Measurements from ENCODE around the gene EEA1.

The EEA1 gene

DNA sequence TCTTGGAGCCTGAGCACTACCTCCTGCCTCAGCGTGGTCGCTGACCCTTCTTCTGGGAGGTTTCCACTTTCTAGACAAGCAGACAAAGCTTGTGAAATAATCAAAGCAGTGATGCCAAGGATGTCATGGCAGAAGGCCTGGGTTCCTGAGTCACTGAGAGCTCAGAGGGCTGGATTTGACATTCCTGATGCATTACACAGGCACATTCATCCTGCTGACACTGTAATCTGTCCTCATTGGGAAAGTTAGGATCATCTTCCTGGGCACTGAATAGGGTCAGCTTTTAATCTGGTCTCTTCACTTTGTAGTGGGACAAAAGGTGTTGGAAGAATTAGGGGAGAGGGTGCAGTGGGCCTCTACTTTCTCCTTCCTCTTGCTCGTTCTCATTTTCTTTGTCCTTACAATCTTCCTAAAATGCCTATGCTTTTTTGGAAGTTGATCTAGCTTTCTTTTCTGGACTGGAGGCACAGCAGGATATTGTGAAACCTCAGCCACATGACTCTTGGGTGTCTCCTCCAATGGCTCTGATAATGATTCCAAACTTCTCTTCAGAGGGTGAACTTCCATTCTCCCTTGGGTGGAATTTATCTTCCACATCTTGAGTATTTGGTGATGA lies 29.6 kb downstream of the EEA1 start:
- Mint-ChIP-seq H3K27ac (no peak overlapping the region), H3K36me3 (ENCODE audit: insufficient read depth) (peaks cover 3% of the 10 kb centered on the region), H3K4me1 (ENCODE audit: low read depth in 2 of 2) (peaks cover 5 to 13% of the 10 kb centered on the region in 2 donors), H3K9me3 (no peaks in the 10 kb centered on the region), H3K4me3 (no peak overlapping the region), H3K27me3 (no peaks in the 10 kb centered on the region)
- DNase-seq (no peak), ATAC-seq (replicated peaks) (no peak)

DNA sequence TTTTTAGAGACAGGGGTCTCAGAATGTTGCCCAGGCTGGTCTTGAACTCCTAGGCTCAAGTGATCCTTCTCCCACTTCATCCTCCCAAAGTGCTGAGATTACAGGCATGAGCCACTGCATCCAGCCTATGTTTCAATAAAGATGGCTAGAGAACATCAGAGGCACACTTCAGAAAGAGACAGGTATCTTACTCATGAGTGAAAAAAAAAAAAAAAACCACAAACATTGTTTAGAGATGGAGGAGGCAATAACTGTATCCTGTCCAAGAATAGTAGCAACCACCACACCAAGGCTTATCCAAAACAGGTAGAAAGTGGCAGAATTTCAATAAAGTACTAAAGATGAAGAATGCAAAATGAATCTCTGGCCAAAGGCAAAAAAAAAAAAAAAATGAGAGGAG lies 30.3 kb downstream of the EEA1 start:
- Mint-ChIP-seq H3K27me3 (no peaks in the 10 kb centered on the region), H3K27ac (no peak overlapping the region), H3K4me1 (ENCODE audit: low read depth in 2 of 2) (peaks cover 4 to 13% of the 10 kb centered on the region in 2 donors), H3K4me3 (no peak overlapping the region), H3K36me3 (ENCODE audit: insufficient read depth) (peaks cover 3% of the 10 kb centered on the region), H3K9me3 (no peaks in the 10 kb centered on the region)
- DNase-seq (no peak), ATAC-seq (replicated peaks) (no peak)

DNA sequence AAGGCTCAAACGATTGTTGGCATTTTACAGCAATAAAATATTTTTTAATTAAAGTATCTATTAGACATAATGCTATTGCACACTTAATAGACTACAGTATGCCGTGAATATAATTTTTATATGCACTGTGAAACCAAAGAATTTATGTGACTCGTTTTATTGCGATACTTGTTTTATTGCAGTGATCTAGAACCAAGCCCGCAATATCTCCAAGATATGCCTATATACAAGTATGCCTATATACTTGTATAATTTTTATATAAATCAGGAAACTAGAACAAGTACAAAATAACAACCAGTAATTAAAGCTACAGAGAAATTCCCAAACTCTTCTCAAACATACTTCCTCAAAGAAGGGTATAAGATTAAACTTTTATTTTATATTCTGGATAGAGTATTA lies 31.3 kb downstream of the EEA1 start:
- Mint-ChIP-seq H3K9me3 (no peaks in the 10 kb centered on the region), H3K27me3 (no peaks in the 10 kb centered on the region), H3K4me1 (ENCODE audit: low read depth in 2 of 2) (peaks cover 6 to 17% of the 10 kb centered on the region in 2 donors), H3K27ac (no peak overlapping the region), H3K36me3 (ENCODE audit: insufficient read depth) (peaks cover 3% of the 10 kb centered on the region), H3K4me3 (no peak overlapping the region)
- DNase-seq (no peak), ATAC-seq (replicated peaks) (no peak)

DNA sequence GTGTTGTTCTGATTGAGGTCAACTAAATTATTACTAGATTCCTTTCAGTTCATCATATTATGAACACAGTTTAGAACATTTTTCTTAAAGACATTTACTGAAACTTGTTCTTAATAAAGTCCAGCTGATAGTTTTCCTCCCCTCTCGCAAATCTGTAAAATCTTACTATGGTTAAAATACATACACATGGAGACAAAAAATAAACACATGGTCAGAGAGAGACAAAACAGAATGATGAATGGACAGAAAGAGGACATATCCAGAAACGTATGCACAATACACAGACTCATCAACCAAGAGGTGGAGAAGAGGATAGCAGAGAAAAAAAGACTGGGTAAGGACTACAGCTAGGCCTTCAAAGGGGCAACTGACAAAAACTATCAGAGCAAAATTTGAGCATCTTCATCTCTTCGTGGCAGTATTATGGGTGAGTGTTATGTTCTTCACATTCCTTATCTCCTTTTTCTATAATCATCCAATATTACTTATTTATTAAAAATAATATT lies 38.4 kb downstream of the EEA1 start:
- Mint-ChIP-seq H3K9me3 (no peaks in the 10 kb centered on the region), H3K27me3 (no peaks in the 10 kb centered on the region), H3K27ac (no peak overlapping the region), H3K4me3 (no peak overlapping the region), H3K4me1 (ENCODE audit: low read depth in 2 of 2) (peaks cover 7 to 25% of the 10 kb centered on the region in 2 donors), H3K36me3 (ENCODE audit: insufficient read depth) (peaks cover 20% of the 10 kb centered on the region)
- ATAC-seq (replicated peaks) (no peak), DNase-seq (no peak)

DNA sequence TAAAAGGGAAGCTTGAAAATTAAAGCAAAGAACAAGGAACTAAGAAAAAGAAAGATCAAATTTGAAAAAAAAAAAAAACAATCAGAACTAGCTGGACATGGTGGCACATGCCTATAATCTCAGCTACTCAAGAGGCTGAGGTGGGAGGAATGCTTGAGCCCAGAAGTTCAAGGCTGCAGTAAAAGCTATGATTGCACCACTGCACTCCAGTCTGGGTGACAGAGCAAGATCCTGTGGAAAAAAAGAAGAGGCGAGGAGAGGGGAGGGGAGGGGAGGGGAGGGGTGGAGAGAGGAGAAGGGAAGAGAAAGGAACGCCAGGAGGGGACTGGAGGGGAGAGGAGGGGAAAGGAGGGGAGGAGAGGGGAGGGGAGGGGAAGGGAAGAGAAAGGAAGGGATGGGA lies 43.0 kb downstream of the EEA1 start:
- Mint-ChIP-seq H3K4me1 (ENCODE audit: low read depth in 2 of 2) (peaks cover 0 to 4% of the 10 kb centered on the region in 2 donors), H3K9me3 (no peaks in the 10 kb centered on the region), H3K36me3 (ENCODE audit: insufficient read depth) (peaks cover 25% of the 10 kb centered on the region), H3K27ac (no peak overlapping the region), H3K27me3 (no peaks in the 10 kb centered on the region), H3K4me3 (no peak overlapping the region)
- no peak for ATAC-seq (replicated peaks)
- no peak for DNase-seq

DNA sequence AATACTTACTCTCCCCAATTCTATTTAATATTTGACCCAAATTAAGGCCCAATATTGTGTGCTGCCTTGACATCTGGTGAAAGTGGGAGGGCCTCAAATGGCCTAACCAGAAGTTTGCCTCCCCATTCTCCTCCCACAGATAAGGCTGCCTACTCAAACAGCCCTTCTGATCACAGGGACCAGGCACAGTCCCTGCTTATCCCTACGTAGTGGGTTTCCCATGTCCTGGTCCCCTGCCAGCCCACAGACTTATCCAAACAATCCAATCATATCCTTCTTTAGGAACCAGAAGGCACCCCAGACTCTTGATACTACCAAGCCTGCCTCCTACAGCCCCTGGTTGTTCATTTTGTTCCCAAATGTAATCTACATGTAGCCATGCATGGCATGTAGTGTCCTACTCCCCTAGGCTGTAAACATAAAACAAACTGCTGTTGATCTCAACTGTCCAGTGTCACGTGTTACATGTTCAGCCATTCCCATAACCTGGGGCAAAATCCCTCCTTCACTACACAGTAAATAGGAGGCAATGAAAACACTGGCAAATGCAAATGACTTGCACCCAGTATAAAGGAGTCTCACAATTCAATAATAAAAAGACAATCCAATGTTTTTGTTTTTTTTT lies 49.3 kb downstream of the EEA1 start:
- no peak for ATAC-seq (replicated peaks)
- peaks cover 8% of the 10 kb centered on the region for H3K36me3 Mint-ChIP-seq (ENCODE audit: insufficient read depth)
- H3K27ac Mint-ChIP-seq = peak overlapping the region in 1 of 2 donors; percentile 54

DNA sequence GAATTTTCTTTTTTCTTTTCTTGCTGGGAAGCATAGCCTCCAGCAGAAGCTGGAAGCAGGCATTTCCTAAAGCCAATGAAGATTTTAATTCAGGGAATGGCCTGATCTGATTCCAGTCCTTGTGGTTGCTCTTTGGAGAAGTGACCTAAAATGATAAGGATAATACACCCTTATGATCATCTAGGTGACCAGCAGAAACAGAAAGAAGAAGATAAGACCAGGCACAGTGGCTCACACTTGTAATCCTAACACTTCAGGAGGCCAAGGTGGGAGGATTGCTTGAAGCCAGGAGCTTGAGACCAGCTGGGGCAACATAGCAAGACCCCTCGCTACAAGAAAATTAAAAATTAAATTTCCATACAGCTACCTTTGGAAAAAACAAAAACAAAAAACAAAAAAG lies 51.2 kb downstream of the EEA1 start:
- no peaks in the 10 kb centered on the region for H3K9me3 Mint-ChIP-seq
- H3K4me1 Mint-ChIP-seq (ENCODE audit: low read depth in 2 of 2) = peaks cover 5 to 9% of the 10 kb centered on the region in 2 donors
- ATAC-seq (replicated peaks) (no peak), DNase-seq (no peak)
- no peak overlapping the region for H3K27ac Mint-ChIP-seq
- no peaks in the 10 kb centered on the region for H3K27me3 Mint-ChIP-seq
- peaks cover 3% of the 10 kb centered on the region for H3K36me3 Mint-ChIP-seq (ENCODE audit: insufficient read depth)
- H3K4me3 Mint-ChIP-seq = no peak overlapping the region

More for the DNA sequence above, 49.3 kb downstream of the EEA1 start:
- Mint-ChIP-seq H3K9me3 (no peaks in the 10 kb centered on the region), H3K4me3 (no peak overlapping the region), H3K27me3 (no peaks in the 10 kb centered on the region), H3K4me1 (ENCODE audit: low read depth in 2 of 2) (peaks cover 5 to 9% of the 10 kb centered on the region in 2 donors)
- no peak for DNase-seq

DNA sequence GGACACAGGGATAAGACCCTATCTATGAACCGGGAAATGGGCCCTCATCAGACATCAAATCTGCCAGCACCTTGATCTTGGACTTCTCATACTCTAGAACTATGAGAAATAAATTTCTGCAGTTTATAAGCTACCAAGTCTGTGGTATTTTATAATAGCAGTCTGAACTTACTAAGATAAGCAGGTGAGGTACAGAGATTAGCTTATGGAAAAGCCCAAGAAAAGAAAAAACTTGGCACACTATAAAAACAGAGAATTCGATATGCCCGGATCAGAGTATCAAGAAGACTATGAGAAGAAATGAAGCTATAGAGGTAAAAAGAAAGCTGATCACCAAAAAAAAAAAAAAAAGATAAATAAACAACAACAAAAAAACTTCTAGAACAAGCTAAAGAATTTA lies 52.6 kb downstream of the EEA1 start:
- Mint-ChIP-seq H3K9me3 (no peaks in the 10 kb centered on the region), H3K4me1 (ENCODE audit: low read depth in 2 of 2) (peaks cover 5 to 9% of the 10 kb centered on the region in 2 donors), H3K27ac (no peak overlapping the region), H3K27me3 (no peaks in the 10 kb centered on the region), H3K36me3 (ENCODE audit: insufficient read depth) (peaks cover 3% of the 10 kb centered on the region), H3K4me3 (no peak overlapping the region)
- ATAC-seq (replicated peaks) (no peak), DNase-seq (no peak)

DNA sequence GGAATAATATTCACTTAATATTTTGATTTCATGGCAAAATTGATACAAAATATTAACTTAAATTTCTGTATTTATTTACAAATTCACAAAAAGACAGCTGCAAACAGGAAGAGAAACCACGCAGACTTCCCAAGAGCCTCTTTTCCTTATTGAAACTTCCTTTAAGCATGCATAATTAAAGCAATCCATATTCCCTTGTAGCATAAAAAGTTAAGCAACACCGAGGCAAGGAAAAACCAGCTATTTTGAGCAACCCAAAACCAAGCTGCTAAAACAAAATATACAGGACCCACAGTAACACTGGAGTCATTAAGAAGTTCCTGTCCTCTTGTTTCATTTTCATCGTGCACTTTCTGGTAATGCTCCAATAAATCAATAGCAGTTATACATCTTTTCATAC lies 58.0 kb downstream of the EEA1 start:
- Mint-ChIP-seq H3K4me3 (no peak overlapping the region), H3K36me3 (ENCODE audit: insufficient read depth) (no peaks in the 10 kb centered on the region), H3K9me3 (no peaks in the 10 kb centered on the region), H3K27me3 (no peaks in the 10 kb centered on the region), H3K4me1 (ENCODE audit: low read depth in 2 of 2) (peaks cover 1 to 3% of the 10 kb centered on the region in 2 donors), H3K27ac (no peak overlapping the region)
- no peak for DNase-seq
- no peak for ATAC-seq (replicated peaks)

DNA sequence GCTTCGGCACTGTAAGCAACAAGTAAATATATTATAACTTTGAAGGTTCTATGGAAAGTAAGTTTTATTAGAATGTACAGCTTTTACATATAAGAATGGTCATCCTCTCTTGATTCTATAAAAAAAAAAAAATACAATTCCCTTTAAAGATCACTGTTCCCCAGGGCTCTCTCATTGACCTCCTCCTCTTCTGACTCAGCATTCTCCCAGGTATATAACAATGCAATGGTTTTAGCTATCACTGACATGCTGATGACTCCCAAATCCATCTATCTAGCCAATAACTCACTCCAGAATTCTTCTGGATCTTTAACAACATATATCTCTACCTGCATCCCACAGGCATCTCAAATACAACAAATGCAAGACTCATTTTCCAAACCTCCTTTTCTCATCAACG lies 62.7 kb downstream of the EEA1 start:
- no peak overlapping the region for H3K27ac Mint-ChIP-seq
- DNase-seq (no peak), ATAC-seq (replicated peaks) (no peak)
- no peaks in the 10 kb centered on the region for H3K9me3 Mint-ChIP-seq
- H3K4me1 Mint-ChIP-seq (ENCODE audit: low read depth in 2 of 2) = peaks cover 0 to 2% of the 10 kb centered on the region in 2 donors
- H3K27me3 Mint-ChIP-seq = no peaks in the 10 kb centered on the region
- peaks cover 3% of the 10 kb centered on the region for H3K36me3 Mint-ChIP-seq (ENCODE audit: insufficient read depth)
- H3K4me3 Mint-ChIP-seq = no peak overlapping the region

DNA sequence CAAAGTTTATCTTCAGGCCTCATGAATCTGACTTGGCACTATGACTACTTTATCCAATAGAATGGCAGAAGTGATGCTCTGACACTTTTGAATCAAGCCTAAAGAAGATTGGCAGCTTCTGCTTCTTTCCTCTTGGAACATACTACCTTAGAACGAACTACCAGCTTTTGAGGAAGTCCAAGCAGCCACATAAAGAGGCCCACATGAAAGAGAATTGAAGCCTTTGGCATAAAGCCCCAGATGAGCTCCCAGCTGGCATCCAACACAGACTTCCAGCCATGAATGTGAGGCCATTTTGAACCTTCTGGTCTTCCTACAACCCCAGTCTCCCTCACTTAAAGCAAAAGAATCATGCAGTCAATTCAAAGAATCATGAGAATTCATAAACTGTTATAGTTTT lies 65.8 kb downstream of the EEA1 start:
- DNase-seq (no peak), ATAC-seq (replicated peaks) (no peak)
- no peak overlapping the region for H3K4me3 Mint-ChIP-seq
- peaks cover 3% of the 10 kb centered on the region for H3K36me3 Mint-ChIP-seq (ENCODE audit: insufficient read depth)
- no peaks in the 10 kb centered on the region for H3K9me3 Mint-ChIP-seq
- peaks cover 0 to 2% of the 10 kb centered on the region in 2 donors for H3K4me1 Mint-ChIP-seq (ENCODE audit: low read depth in 2 of 2)
- no peak overlapping the region for H3K27ac Mint-ChIP-seq
- no peaks in the 10 kb centered on the region for H3K27me3 Mint-ChIP-seq

DNA sequence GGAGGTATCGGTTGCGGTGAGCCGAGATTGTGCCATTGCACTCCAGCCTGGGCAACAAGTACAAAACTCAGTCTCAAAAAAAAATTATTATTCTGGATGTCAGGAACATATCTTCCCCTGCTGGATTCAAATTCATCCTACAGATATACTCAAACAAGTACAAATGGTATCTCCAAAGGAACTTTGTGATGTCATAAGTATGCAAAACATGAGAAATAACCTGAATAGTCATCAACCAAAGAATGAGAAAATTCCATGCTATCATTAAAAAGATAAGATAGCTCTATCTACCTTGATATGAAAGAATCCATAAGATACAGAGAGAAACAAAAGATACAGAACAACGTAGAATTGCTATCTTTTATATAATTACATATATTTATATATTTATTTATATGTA lies 67.7 kb downstream of the EEA1 start:
- Mint-ChIP-seq H3K4me3 (no peak overlapping the region), H3K36me3 (ENCODE audit: insufficient read depth) (peaks cover 7% of the 10 kb centered on the region), H3K4me1 (ENCODE audit: low read depth in 2 of 2) (peaks cover 0 to 2% of the 10 kb centered on the region in 2 donors), H3K27ac (no peak overlapping the region), H3K9me3 (no peaks in the 10 kb centered on the region), H3K27me3 (no peaks in the 10 kb centered on the region)
- no peak for ATAC-seq (replicated peaks)
- no peak for DNase-seq

DNA sequence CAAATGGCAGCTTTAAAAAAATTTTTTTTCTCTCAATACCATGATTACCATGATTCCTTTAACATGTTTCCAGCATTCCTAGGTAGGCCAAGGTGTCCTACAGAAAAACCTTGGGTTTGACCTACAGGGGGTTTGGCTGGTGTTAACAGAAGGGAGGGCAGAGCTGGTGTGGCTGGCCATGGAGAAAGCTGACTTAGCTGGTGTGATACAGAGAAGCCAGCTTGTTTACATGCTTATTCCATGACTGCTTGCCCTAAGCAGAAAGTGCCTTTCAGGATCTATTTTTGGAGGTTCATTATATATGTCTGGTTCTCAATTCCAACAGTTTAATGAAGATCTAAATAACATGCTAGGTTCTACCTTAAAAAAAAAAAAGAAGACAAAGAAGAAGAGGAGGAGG lies 68.6 kb downstream of the EEA1 start:
- H3K9me3 Mint-ChIP-seq = no peaks in the 10 kb centered on the region
- DNase-seq (no peak), ATAC-seq (replicated peaks) (no peak)
- H3K36me3 Mint-ChIP-seq (ENCODE audit: insufficient read depth) = peaks cover 7% of the 10 kb centered on the region
- peaks cover 0 to 2% of the 10 kb centered on the region in 2 donors for H3K4me1 Mint-ChIP-seq (ENCODE audit: low read depth in 2 of 2)
- no peaks in the 10 kb centered on the region for H3K27me3 Mint-ChIP-seq
- H3K27ac Mint-ChIP-seq = no peak overlapping the region
- no peak overlapping the region for H3K4me3 Mint-ChIP-seq

DNA sequence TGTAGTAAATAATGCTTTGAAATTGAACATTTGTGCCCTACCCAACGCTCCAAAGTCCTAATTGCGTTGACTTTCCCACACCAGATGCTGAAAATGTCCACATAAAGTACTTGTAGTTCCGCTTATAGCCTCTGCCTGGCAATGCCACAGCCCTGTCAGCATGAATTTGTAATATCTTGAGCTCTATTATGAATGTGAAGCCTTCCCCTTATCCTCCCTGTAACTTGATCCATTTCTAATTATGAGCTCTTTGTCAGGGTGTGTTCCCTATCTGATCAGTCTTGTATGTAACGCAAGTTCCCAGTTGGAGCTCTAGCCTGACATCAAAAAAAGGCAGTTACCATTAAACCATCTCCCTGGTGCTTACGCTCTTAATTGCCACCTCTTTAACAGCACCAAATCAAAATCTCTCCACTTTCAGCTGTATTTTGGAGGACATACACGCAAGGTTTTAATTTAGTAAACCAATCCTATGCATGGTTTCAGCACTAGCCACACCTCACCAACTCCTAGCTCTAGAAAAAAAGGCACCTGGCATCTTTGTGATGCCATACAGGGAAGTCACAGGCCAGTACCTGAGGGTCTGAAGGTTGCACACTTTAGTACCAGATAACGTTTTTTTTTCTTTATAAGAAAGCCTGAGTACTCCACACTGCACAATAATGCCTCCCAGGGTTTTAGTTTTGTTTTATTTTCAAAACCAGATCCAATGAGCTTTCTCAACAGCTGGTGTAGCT lies 69.3 kb downstream of the EEA1 start:
- Mint-ChIP-seq H3K27me3 (no peaks in the 10 kb centered on the region), H3K36me3 (ENCODE audit: insufficient read depth) (peaks cover 7% of the 10 kb centered on the region), H3K4me1 (ENCODE audit: low read depth in 2 of 2) (peaks cover 0 to 2% of the 10 kb centered on the region in 2 donors), H3K4me3 (no peak overlapping the region), H3K9me3 (no peaks in the 10 kb centered on the region), H3K27ac (no peak overlapping the region)
- DNase-seq (no peak), ATAC-seq (replicated peaks) (no peak)

Measured in effector memory CD8-positive, alpha-beta T cell (primary cell).